ENCODE data around the gene GDPD5.

Gene GDPD5

GRCh38 chr11:75518771-75519653, 6.7 kb downstream of the GDPD5 start:
- in situ Hi-C loops (cut with MboI; ENCODE audit: low sequenced_read_pairs), result no loop called here

GRCh38 chr11:75518204-75518549, 7.6 kb downstream of the GDPD5 start:
- in situ Hi-C loops (cut with MboI; ENCODE audit: low sequenced_read_pairs), result no loop called here

DNA sequence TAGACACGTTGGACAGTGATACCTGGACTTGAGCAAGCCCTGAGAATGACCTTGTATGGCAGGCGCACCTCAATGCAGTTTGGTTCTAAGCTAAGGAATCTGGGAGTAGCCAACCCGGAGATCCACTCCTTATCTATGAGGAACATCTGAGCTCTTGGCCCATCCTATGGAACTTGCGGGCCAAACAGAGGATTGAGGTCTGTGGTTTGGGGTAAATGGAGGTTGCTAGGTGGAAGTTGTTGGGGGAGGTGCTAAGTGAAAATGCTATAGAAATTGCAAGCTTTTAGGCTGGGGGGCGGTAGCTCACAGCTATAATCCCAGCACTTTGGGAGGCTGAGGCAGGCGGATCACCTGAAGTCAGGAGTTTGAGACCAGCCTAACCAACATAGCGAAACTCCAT, 8.9 kb downstream of the GDPD5 start:
- in situ Hi-C loops (cut with MboI; ENCODE audit: low sequenced_read_pairs), result no loop called here

DNA sequence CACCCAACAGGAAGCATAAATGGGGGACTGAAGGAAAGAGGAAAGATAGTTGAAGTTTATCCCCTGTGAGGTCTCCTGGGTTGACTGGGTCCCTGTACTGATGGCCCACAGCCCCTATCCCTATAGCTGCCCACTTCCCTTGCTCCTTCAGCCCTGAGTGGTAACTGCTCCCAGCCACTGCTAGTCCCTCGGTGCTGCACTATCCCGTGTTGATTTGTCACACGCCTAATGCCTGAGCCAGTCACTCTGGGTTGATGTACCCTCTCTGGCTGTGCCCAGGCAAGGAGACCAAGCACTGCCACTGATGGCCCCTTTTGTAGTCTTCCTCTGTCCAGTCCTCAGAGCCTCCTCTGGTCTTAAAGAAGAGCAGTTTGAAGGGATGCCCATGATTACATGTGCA, 9.6 kb downstream of the GDPD5 start:
- in situ Hi-C loops (cut with MboI; ENCODE audit: low sequenced_read_pairs), result no loop called here

DNA sequence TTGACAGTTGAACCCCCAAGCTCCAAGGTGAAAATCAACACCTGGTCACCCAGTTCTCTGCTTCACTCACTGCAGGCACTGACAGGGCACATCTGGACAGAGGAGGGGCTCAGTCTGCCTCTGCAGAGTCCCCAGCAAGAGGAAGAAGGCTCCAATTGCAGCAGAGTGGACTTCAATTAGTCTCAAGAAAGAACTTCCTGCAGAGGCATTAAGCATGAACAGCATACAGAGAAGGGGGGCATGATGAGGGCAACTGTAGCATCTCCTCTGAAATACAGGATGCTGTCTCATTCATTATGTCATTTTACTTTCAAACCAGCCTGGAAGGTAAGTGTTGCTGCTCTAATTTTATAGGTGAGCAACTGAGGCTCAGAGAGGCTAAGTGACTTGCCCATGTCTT, 11.1 kb downstream of the GDPD5 start:
- in situ Hi-C loops (cut with MboI; ENCODE audit: low sequenced_read_pairs), result no loop called here

- in situ Hi-C loops (cut with MboI; ENCODE audit: low sequenced_read_pairs), result no loop called here
These were observed 12.5 kb downstream of the GDPD5 start for GRCh38 chr11:75513250-75513649.

DNA sequence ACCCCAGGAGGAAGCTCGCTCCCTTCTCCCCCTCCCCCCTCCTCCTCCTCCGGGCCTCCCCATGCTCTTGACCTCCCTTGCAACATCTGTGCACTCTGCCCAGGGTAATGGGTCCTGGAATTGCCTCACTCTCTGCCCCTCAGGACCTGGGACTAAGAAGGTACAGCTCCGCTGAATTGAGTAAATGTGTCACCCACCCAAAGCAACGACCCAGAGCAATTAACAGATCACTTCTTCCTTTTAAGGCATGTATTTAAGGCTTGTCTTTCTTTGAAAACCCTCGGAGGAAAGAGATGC, 15.1 kb downstream of the GDPD5 start:
- in situ Hi-C loops (cut with MboI; ENCODE audit: low sequenced_read_pairs), result no loop called here

DNA sequence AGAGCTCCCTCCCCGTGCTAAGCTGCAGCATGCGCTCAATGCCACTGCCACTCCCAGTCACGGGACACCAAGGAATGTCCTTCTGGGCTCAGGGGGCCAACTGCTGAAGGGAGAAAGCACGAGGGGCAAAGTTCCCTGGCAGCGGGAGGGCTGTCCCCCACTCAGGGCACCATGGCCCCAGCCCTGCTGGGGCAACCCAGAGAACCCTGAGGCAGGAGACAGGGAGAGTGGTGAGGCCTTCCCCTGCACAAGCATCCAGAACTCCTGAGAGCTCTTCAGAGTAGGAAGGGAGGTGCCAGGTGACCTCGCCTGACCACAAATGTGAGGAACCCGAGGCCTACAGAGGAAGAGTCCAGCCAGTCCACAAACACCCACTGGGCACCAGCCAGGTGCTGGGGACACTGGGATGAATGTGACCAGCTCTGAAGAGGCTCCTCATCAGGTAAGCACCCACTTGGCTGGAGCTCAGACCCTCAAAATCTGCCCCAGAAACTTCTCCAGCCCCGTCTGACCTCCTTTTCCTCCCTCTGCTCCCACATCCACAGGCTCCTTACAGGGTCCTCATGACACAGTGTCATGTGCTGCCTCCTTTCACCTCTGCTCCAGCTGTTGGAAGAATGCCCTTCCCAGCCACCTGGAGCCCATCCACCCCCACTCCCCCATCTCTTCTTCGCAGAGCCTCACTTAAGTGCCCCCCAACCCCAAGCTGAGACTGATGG, 15.6 kb downstream of the GDPD5 start:
- in situ Hi-C loops (cut with MboI; ENCODE audit: low sequenced_read_pairs), result no loop called here

- in situ Hi-C loops (cut with MboI; ENCODE audit: low sequenced_read_pairs), result no loop called here
These were observed 16.6 kb downstream of the GDPD5 start for GRCh38 chr11:75509020-75509720.

- in situ Hi-C loops (cut with MboI; ENCODE audit: low sequenced_read_pairs), result no loop called here
These were observed 17.6 kb downstream of the GDPD5 start for GRCh38 chr11:75508051-75508561.

DNA sequence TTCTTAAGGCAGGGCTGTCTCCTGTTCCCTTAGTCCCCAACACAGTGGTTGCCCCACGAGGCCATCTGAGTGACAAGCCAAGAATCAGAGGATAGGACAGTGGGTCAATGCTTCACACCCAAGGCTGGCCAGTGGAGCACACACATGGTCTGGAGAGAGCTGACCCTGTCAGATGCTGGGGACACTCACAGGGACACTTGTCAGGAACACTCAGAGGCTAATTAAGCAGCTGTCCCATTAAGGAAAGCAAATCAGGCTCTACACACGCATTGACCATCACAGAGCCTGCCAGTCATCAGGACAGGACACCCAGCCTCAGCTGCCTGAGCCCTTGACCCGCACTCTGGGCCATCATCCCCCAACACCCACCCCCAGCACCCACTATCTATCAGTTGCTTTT, 18.2 kb downstream of the GDPD5 start:
- in situ Hi-C loops (cut with MboI; ENCODE audit: low sequenced_read_pairs), result no loop called here

DNA sequence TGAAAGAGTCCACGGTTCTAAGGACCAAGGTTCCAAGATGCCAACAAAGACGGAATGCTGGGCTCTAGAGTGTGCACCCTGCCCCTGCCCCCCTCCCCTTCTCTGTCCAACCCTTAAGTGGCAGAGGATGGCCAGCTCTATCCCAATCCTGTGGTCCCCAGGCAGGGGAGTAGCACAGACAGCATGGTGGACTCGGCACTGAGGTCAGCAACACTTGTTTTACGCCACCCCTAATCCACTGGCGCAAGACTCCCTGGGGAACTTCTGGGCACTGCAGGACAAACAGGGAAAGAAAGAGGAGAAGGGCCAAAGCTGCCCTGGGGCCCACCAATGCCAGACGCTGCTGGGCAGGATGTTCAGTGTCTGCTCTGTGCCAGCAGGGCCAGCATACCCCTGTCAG, 18.9 kb downstream of the GDPD5 start:
- in situ Hi-C loops (cut with MboI; ENCODE audit: low sequenced_read_pairs), result no loop called here

DNA sequence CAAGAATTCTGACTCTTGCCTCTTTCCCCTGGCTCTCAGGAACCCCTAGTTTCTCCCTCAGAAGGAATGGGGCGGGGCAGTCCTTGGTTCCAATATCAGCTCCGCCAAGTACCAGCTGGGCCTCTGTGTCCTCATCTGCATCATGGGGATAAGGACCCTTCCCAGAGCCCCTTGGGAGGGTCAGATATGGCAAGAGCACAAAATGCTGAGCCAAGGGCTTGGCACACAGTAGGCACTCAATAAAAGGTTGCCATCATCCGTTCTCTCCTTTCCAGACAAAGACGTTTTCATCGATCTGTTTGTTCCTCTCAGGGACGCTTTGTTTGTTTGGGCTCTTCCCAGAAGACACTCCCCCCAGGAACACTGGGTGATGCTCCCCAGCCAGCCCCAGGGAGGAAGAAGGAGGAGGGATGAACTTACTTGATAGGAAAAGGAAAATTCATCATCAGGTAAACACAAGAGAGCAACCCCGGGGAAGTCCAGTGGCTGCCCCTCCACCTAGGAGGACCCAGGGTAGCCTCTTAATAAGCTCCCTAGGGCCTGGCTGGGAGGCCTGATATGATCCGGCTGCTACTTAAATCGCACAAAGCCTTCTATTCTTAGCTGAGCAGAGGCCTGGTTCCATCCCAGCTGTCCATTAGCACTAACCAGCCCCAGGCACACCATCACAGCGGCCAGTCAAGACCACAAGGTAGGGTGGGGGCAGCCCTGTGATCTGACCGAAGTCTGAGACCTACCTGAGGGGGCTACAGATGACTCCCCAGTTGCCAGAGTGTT, 19.6 kb downstream of the GDPD5 start:
- in situ Hi-C loops (cut with MboI; ENCODE audit: low sequenced_read_pairs), result no loop called here

GRCh38 chr11:75504501-75504900, 21.2 kb downstream of the GDPD5 start:
- in situ Hi-C loops (cut with MboI; ENCODE audit: low sequenced_read_pairs), result no loop called here

GRCh38 chr11:75503531-75504099, 22.1 kb downstream of the GDPD5 start:
- in situ Hi-C loops (cut with MboI; ENCODE audit: low sequenced_read_pairs), result no loop called here

- in situ Hi-C loops (cut with MboI; ENCODE audit: low sequenced_read_pairs), result no loop called here
These were observed 23.6 kb downstream of the GDPD5 start for GRCh38 chr11:75502138-75502537.

- in situ Hi-C loops (cut with MboI; ENCODE audit: low sequenced_read_pairs), result no loop called here
These were observed 25.0 kb downstream of the GDPD5 start for GRCh38 chr11:75500742-75501141.

DNA sequence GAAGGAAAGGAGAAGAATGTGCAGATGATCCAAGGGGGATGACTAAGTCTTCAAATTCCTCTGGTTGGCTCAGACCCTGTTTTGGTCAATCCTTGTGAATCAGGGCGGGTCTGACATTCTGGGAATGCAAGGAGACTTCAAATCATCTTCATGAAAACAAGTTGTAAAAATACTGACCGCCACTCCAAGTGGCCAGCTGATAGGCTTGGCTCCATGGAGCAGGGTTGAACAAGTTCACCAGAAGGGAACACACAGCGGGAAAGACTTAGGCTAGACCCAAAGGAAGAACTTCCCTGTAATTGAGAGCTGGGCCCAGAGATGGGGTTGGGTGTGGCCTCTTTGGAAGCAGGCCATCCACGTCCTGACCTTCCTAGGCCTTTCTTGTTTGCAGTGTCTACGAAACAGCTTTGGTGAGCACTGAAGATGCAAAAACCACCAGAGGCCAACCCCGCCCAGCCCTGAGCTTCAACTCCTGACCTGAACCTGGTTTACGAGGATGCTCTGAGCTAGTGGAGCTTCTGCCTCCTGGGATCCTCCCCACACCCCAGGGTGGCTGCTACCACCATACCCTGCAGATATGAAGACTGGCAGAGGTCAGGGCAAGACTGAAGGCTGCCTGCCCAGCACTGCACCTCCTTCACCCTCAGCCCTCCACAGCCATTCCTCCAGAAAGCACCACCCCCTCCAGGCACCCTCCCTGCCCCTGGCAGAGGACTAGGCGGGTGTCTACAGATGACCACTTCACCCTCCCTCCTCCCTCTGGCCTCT, 26.1 kb downstream of the GDPD5 start:
- in situ Hi-C loops (cut with MboI; ENCODE audit: low sequenced_read_pairs), result no loop called here

DNA sequence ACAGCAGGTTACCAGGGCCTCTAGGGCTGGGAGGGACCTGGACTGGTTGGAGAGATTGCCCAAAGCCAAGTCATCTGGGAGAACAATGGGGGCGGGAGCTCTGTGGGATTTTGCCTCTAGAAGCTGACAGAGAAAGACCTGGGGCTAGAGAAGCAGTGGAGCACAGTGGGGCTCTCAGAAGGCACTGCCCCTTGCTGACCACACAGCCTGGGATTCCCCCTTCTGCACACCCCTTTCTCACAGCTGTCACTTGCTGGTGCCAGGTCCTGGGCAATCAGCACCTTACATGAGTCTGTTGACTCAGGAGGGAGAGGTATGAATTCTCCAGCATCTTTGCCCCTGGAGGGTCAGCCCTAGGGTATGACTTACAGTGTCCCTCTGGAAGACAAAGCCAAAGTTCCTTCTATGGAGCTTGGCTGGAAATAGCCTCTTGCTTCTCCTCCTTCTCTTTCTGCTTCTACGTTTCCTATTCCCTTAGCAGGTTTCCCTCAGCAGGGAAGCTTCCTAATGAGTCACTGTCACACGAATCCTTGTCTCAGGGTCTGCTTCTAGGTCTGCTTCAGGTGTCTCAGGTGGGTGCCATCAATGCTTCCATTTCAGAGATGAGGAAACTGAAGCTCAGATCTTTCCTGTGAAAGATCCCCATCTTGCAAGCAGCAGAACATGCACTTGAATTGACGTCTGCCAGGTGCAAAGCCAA, 27.0 kb downstream of the GDPD5 start:
- in situ Hi-C loops (cut with MboI; ENCODE audit: low sequenced_read_pairs), result no loop called here
